ENCODE data around the gene IPO8. TPM values are rescaled to one million over a fixed set of nuclear protein-coding genes. Genes with fewer than 3 reads are reported as not detected.

Gene IPO8
- total RNA-seq = 44.3 and 57.8 TPM in 2 replicates

DNA sequence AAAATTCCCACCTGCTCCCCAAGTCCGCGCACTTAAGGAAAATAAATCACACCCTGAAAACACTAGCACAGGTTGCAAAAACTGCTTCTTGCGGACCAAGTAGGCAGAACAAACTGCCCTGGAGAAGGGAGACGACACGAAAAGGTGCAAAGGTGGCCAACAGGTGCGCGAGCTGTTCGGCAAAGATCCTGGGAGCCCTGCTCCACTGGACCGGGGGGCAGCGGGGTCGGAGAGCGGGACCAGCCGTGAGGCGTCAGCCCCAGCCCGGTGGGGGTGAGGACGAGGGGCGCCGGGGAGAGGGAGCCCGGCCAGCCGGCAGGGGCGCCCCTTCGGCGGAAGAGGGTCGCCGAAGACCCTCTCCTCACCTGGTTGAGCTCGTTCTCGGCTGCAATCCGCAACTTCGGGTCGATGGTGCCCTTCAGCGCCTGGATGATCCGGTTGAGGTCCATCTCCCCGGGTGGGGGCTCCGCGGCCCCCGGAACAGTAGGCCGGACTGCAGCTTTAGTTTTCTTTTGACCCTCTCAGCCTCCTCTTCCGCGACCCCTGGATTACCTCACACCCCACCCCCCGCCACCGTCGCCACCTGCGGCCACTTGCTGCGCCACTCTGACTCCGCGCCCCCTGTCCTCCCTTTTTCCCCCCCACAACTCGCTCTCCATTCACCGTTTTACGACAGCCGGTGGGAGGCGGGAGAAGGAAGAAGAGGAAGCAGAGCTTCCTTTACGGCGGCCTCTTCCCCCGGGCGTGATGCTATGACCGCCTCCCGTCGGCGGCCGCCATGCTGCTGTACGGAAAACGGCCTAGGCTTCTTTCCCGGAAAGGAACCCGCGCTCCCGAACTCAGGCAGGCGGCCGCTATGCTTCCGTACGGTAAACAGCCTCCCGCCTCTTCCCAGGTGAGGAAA is at the start of gene IPO8:
Gene IPO8 (minus strand): TSS at position 671 of the 904 bp plus-strand sequence. CDS start 222 bp downstream, at position 449.
- DNase-seq (ENCODE audit: low read depth, low spot score) = peak; percentile 71

DNA sequence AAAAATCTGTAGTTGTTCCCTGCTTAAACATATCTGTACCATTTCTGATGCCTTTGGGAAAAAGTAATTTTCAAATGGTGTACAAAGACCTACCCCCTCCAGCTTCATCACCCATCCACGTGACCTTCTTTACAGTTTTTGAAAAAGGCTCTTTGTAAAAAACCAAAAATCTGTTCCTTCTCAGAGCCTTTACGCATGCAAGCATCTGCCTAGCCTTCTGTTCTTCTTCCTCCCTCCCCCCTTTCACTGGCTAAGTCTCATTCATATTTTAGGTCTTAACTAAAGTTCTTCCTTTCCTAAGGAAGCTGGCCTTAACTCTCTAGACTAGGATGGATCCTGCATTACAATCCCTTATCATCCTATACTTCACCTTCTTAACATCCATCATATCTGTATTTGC is 48.7 kb upstream of the IPO8 start:
- DNase-seq (ENCODE audit: low read depth, low spot score) = no peak

DNA sequence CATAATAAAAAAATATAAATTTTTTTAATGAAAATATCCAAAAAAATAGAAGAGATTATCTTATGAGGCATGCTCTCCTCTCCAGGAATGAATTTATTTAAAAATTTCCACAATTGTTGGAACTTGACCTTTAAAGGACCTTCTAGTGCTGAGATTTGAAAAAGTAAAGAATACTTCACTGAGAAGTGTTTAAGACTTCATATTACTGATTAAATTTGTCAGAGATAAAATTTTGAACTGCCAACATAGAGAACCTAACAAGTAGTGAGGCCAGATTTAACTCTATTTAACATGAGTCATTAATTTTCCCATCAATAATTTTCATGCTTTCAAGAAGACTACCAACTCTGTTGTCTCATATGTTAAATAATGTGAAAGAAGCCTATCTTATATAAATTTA is 44.6 kb upstream of the IPO8 start:
- no peak for DNase-seq (ENCODE audit: low read depth, low spot score)

DNA sequence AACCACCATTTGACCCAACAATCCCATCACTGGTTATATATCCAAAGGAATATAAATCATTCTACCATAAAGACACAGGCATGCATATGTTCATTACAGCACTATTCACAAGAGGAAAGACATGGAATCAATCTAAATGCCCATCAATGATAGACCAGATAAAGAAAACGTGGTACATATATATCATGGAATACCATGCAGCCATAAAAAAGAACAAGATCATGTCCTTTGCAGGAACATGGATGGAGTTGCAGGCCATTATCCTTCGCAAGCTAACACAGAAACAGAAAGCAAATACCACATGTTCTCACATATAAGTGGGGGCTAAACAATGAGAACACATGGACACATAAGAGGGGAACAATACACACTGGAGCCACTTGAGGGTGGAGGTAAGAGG is 43.4 kb upstream of the IPO8 start:
- no peak for DNase-seq (ENCODE audit: low read depth, low spot score)

DNA sequence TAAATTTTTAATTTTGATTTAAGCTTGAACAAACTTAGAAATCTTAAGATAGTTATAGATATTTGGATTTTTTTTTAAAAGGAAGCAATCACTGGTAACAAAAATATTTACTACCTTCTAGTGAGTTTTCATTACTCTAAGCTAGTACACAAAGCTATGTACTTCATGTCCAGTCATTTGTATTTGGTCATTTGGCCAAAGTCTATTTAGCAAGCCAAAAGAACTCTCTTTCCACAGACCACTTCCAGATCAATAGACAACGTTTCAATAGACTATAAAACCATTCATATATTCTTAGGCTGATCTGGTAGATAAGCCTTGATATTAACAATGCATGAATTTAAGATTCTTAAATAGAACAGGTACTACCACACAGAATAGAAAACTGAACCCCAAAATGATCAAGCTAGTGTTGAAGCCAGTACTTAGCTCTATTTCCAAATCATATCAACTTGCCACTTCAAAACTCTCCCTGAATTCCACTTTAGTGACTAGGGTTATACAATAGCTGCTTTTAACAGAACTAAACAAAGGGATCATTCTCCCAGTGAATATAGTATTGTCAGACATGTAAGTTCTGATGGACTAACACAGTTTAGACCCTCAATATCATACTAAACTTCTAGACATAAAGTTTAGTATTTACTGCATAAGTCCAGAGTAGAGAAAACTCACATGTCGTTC is 37.4 kb upstream of the IPO8 start:
- no peak for DNase-seq (ENCODE audit: low read depth, low spot score)

DNA sequence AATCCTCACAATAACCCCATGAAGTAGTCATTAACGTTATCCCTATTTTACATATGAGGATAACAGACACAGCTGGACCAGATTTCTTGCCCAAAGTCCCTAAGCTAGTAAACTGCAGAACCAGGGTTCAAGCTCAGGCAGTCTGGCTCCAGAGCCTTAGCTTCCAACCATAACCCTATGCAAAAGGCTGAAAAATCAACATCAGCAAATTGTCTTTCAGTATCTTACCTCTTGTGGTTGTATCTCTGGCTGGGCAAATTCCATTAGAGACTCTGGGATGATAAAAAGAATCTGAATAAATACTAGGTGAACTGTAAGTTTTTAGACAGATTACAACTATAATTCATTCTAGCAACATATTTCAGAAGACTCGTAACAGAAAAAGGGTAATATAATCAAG is 34.3 kb upstream of the IPO8 start:
- no peak for DNase-seq (ENCODE audit: low read depth, low spot score)

DNA sequence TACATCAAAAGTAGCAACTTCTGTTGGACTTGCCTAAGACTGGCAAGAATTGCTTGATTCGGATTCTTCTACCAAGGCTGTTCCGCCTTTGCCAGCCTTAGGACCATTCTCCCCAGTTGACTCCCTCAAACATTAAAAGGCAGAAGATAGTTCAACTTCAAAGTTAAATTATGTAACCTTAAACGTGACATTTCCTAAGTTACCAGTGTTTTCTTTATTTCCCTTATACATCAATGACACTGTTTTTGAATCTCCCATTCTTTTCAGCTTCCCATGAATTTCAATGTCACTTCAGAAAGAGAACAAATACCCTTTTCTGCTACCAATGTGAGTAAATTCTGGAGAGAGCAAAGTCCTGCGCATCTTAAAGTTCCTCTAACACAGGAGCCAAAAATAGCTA is 33.9 kb upstream of the IPO8 start:
- DNase-seq (ENCODE audit: low read depth, low spot score) = no peak

DNA sequence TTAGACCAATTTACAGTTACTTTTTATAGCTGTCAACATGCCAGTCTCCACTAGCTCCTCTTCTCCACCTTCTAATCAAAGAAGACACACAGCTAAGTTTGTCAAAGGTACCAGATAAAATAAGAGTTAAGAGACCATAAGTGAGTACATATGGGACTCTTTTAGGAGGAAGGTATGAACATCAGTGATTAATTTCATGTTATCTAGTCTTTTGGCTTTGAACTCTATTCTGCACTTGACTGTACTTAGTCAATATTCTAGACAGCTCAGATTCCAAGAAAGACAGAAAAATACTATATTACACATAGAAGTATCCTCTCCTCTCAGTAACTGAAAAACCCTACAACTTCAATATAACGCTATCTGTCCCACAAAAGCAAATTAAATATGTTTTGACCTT is 31.0 kb upstream of the IPO8 start:
- DNase-seq (ENCODE audit: low read depth, low spot score) = no peak

DNA sequence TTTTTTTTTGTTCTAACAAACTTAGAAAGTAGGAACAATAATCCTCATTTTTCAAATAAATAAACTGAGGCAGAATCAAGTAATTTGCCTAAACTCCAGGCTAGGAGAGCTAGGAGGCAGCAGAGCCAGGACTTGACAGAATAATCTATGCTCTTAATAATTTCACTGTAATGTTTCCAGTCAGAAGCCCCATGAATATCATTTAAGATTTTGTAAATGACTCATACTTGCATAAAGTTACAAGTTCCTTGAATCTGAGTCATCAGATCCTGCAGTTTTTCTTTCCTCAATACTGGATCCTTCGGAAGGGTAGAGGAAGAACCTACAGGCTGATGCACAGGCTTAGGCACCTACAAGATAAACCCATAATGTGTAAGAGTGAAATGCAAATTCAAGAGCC is 30.1 kb upstream of the IPO8 start:
- peak; percentile 32 for DNase-seq (ENCODE audit: low read depth, low spot score)

DNA sequence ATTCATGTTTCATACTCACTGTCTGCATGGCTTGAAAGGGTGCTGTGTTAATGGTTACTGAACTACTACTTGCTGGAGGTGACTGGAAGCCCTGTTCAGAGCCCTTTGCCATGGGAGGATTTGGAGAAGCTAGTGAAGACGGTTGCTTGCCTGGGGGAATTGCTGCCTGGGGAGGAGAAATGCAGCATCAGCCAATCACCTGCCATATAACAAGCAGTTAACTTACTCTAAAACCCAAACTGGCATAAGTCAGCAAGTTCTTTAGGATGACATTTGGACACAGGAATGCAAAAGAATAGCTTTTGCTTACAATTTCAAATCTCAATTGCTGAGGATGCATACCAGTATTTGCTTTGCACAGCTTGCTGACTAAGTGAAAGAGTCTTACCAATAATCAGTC is 23.4 kb upstream of the IPO8 start:
- no peak for DNase-seq (ENCODE audit: low read depth, low spot score)

DNA sequence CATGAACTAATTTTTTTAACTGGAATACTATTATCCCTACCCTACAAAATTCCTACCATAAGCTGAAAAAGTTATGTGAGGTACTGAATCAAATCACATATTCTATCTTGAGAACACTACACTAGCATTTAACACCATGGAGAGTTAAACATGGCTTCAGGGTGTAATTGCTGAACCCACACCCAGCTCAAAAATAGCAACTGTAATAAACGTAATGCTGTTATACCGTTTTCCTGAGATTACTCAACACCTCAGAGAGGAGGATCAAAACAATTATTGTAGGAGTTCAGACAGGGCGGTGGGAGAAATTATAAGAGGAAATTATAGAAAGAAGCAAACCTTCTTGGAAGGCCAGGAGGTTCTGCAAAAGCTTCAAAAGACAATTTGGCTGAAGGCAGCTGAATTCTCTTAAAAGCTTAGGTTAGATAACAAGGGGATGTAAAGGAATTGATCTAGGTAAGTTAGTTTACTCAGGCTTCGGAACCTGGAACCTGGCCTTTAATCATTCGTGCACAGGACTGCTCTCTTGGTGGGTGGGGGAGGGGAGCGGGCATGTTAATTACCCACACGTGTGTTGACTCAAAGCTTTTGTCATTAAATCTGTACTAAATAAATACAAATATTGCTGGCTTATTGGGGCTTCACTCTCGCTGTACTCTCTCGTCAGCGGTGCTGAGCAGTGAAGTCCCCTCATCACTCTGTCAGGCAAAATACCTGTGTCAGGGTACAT is 12.1 kb upstream of the IPO8 start:
- DNase-seq (ENCODE audit: low read depth, low spot score) = no peak

DNA sequence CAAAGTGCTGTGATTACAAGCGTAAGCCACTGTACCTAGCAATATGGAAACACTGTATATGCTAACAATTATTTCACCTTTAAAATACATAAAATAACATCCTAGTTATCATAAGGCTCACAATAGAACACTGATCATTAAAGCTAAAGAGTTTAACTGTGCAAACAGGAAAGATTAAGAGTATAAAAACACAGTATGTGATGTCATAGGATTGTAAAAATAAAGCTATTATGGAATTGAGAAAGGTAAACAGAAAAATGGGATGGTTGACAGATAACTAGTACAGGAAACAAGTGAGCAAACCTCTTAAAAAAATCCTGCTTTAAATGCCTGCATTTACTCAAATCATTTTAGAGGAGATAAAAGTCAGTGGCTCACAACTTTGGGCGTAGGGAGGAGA is 10.8 kb upstream of the IPO8 start:
- DNase-seq (ENCODE audit: low read depth, low spot score) = no peak

DNA sequence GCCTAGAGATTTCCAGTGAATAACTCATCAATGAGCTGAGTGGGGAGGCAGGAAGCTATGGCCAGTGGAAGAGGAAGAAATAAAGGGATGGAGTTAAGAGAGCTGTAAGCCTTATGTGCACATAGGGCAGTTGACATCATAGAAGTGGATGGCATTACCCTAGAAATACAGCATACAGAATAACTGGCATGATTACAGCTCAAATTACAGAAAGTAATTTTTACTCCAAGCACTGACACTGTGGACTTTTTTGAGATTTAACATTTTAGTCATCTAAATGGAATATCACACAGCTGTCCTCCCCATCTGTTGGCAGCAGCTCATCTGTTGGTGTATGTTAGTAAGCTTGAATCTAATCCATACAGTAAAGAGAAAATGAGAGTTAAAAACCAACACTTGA is 5.4 kb upstream of the IPO8 start:
- DNase-seq (ENCODE audit: low read depth, low spot score) = no peak

DNA sequence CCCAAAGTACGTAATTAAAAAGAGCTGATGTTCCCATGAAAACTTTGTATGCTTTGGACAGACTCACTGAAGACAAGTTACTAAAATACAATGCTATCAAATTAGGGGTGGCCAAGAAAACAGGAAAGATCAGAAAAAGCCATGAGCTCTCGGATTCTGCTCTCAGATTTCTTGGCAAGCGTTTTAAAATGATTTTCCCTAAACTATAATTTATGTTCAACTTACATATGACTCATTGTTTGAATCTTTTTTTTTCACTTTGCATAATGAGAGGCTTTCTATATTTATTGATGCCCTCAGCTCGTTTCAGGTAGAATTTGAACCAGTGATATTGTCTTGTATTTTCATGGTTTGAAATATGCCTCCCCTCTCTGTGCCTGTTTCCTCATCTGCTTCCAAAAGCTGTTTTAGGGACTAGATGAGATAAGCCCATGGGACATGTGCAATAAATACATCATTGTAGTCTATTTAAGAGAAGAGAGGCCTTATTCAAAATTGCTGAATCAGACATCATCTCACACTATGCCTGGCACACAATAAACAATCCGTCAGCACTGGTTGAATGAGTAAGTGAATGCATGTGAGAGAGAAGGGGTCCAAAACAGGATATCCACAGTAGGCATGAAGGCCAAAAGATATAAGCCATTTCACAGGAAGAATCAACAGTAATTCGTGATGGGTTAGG is 4.7 kb upstream of the IPO8 start:
- DNase-seq (ENCODE audit: low read depth, low spot score) = no peak

DNA sequence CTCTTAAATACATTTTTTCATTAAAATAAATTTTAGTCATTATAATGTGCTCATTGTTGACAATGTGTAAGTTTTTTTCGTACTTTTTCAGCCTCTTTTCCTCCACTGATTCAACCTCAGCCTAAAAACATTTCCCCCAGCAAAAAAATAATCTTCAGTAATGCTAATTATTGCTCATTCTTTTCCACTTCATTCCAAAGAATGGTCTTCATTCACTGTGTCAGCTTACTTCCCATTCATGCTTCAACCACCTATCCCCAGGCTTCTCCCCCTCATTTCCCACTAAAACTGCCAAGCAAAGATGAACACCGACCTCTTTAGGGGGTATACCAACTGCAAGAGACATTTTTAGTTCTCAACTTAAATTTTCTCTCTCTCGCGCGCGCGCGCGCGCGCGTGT is 2.7 kb upstream of the IPO8 start:
- no peak for DNase-seq (ENCODE audit: low read depth, low spot score)

DNA sequence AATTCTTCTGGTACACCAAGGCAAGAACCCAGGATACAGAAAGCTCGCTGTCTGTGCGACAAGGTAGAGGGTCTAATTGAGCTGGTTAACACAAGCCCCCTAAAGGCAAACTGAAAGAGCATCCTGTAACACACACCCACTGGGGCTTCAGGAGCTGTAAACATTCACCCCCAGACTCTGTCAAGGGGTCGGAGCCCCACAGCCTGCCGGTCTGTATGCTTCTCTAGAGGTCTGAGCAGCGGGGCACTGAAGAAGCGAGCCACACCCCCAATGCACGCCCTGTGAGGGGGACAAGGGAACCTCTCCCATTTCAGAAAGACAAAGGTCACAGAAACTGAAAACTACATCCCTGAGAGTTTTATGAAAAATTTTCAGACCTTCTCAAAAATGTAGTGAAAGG is 1.3 kb upstream of the IPO8 start:
- no peak for DNase-seq (ENCODE audit: low read depth, low spot score)

DNA sequence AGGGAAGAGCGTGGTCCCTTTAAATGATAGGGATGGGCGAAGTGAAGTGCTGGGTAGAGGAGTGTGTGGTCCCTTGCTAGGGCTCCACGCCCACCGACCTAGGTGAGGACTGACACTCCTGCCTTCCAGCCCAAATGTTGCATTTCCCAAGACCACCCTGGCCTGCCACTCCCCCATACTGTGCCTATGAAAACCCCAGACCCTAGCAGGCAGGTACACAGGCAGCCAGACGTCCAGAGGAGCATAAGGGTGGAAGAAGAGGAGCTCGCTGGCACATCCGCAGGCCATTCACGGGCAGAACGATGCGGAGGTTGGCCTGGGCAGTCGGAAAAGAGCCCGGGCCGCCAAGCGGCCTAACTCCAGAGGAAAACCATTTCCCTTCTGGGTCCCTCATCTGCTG is 817 bp upstream of the IPO8 start:
- DNase-seq (ENCODE audit: low read depth, low spot score) = no peak

DNA sequence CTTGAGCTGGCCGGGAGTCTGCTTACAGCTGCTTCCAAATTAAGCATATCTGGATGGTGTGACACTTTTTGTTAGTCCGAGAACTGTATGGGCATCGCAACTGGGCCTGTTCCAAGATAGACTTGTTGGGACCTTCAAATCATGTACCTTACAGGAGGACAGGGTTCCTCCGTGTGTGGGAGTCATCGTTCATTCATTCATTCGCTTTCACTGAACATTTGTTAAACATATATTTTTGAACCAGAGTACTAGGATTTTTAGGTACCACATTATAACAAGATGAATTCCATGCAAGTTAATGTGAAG is 387 bp upstream of the IPO8 start:
- no peak for DNase-seq (ENCODE audit: low read depth, low spot score)

DNA sequence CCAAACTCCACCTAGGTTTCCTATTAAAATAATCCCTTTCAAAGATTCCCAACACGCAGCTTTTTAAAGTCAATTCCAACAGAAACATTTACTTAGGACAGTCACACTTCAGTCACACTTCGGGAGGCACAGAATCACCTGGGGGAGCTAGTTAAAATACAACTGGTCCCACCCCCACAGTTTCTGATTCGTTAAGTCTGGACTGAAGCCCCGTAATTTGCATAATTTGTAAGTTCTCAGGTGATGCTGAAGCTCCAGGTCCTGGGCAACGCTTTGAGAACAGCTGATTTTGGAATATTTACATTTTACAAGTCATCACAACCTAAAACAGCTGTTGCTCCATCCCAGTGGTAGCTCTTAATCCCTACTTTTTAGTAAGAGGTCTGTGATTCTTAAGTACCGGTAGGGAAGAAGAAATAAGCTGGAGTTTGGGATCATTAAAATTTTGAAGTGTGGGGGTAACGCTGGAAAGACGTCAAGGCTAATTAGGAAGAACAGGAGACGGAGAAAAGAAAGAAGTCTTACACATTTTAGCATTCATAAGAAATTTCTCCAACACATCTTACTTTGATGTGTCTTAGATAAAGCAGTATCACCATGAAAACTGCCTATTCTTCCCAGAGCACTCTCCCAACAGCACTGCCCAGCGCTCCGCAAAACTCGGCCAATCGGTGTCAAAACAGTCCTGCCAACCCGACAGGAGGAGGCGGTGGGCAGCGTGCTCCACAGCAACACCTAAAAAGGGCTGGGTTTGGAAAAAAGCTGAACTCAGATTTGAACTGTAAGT is 1.1 kb downstream of the IPO8 start:
- DNase-seq (ENCODE audit: low read depth, low spot score) = no peak

DNA sequence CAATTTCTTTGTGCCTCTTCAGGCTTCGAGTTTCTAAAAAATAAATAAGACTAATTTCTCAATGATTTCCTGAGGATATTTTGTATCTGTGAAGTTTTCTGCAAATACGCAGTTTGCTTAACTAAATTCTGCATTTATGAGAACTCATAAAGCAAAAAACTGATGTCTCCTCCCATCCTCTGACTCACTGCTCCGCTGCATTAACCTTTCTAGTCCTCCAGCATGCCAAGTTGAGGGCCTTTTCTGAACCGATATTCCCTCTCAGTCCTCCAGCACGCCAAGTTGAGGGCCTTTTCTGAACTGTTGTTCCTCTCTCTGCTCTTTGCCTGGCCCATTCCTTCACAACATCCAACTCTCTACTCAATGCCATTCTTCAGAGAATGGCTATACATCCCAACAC is 3.2 kb downstream of the IPO8 start:
- no peak for DNase-seq (ENCODE audit: low read depth, low spot score)

All from pulmonary artery endothelial cell (primary cell).